ENCODE results near the gene PUS7. TPM values are rescaled to one million over a fixed set of nuclear protein-coding genes. Genes with fewer than 3 reads are reported as not detected.
"Not testable (repeated sequence)": the region's sequence is repeated elsewhere in the genome, so short reads cannot be mapped to it uniquely, and the experiment has no call there.

The PUS7 gene
- total RNA-seq, 1 donor from 2014 or later = 5.3 TPM

- no peak for DNase-seq (ENCODE audit: low spot score)
These were observed 25.6 kb downstream of the PUS7 start for GRCh38 chr7:105496521-105496920.

- peak; percentile 26 for DNase-seq (ENCODE audit: low spot score)
These were observed 28.2 kb downstream of the PUS7 start for GRCh38 chr7:105493923-105494315.

DNA sequence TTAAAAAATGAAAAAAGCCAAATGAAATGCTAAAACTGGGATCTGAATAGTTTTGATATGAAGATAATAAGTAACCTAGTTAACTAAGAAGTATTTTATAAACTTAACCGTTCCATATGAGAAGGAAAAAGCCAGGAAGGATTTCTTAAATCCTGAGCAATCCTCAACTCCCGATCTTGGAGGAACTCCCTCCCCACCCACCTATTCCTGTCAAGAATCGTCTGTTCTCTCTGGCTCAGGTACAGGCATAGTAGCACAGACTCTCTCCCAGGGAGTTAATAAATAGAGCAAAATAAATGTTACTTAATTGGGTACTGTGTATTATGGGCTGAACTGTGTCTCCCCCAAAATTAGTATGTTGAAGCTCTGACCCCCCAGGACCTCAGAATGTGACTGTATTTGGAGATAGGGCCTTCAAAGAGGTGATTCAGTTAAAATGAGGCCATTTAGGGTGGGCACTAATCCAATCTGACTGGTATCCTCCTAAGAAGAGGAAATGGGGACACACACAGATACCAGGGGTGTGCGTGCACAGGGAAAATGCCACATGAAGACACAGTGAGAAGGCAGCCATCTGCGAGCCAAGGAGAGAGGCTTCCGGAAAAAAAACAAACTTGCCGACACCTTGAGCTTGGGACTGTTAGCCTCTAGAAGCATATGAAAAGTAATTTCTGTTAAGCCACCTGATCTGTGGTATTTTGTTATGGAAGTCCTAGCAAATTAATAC is 28.7 kb downstream of the PUS7 start:
- no peak for DNase-seq (ENCODE audit: low spot score)

DNA sequence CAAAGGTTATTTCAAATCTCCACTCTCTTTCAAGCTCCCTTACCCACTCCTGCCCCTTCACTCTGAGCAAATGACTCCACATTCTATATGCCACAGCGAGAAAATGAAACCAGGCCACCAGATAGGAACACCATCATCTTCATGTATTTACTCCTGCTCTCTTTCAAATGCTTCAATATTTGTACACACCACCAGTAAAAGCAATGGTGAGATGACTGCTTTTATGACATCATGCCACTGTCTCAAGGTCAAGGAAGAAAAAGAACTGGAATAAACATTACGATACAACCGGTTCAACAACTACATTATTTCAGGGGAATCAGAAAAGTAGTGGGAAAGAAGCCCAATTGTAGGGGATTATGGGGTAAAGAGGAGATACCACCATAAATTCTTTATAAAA is 32.7 kb downstream of the PUS7 start:
- DNase-seq (ENCODE audit: low spot score) = no peak

DNA sequence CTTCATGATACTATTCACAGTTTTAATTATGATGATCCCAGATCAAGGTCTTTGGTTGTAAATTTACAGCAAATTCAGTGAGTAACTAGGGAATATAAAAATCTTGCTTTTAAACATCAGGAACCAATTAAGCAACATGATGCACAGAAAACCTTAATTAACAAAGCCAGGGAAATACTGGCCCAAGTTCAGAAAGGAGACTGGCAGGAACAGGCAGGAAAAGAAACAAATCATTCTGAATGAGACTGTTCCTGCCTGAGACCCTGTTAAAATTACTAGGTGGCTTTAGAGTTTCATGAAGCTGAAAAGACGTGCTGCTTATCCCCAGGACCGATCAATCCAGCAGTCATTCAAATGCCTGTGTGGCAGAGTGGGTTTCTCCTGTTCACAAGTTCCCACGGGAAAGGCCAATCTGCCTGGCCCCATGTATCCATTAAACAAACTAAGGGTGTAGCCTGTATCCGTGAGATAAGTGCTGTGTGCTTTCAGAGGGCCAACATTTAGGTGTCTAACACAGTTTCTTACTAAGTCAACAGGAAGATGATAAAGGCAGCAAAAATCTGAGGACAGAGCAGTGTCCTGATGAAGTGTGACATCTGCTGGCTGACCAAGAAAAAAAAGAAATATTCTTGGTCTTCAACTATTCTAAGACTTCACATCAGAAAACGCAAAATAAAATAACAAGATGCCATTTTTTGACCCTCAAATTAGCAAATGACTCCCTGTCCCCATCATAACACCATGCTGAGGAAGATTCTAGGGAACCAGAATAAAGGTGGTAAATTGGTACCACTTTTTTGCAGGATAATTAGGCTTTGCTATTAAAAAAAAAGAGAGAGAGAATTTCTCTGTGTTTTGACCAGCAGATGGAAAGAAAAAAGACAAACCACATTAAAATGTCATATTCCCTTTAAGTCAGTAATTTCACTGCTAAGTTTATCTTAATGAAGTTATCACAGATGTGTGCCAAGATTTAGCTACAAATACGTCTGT is 34.2 kb downstream of the PUS7 start:
- DNase-seq (ENCODE audit: low spot score) = no peak

GRCh38 chr7:105480931-105481330 is 41.1 kb downstream of the PUS7 start:
- DNase-seq (ENCODE audit: low spot score) = no peak

DNA sequence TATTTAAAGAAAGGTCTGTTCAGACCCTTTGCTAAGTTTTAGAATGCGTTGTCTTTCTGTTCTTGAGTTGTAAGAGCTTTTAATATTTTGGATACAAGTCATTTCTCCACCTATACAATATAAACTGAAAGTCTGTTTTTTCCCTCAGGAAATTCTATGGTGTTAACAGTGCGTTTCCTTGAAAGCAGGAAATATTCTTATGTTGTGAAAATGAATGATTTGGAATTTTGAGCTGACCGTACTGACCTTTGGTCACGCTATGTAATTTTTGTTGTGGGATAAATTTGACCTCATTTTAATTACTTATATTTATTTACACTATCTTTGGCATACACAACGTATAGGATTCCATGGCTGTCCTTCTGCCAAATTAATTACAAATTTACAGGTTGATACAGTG is 43.5 kb downstream of the PUS7 start:
- DNase-seq (ENCODE audit: low spot score) = no peak

- no peak for DNase-seq (ENCODE audit: low spot score)
These were observed 44.2 kb downstream of the PUS7 start for GRCh38 chr7:105477908-105478307.

GRCh38 chr7:105474045-105474444 is 48.0 kb downstream of the PUS7 start:
- DNase-seq (ENCODE audit: low spot score) = no peak

- peak; percentile 29 for DNase-seq (ENCODE audit: low spot score)
These were observed 48.9 kb downstream of the PUS7 start for GRCh38 chr7:105473163-105473562.

GRCh38 chr7:105470846-105471245 is 51.2 kb downstream of the PUS7 start:
- DNase-seq (ENCODE audit: low spot score) = no peak

DNA sequence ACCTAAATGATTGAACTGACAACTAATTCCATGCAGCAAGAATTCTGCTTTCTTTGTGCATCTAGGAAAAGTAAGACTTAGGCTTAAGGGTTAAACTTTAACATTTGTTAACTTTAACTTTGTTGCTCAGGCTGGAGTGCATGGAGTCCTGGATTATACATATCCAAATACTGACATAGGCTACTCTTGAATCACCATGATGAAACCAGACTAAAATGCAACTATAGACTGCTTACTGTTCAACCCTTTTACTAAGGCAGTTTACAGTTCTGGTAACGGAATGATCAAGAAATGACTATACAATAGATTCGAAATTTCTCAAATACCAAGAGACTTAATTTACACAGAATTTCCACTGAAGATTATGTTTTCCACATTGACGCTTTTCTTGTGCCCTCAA is 52.0 kb downstream of the PUS7 start:
- no peak for DNase-seq (ENCODE audit: low spot score)

- DNase-seq (ENCODE audit: low spot score) = no peak
These were observed 59.2 kb downstream of the PUS7 start for GRCh38 chr7:105462765-105463420.

DNA sequence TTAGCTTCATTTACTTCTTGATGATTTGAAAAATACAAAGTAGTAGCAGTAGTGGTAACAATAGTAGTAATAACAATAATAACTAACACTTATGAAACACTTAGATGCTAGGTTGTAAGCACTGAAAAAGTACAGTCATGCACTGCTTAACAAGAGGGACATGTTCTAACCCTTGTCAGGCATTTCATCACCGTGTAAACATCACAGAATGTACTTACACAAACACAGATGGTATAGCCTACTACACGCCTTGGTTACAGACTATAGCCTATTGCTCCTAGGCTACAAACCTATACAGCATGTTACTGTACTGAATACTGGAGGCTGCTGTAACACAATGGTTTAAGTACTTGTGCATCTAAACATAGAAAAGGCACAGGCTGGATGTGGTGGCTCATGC is 60.6 kb downstream of the PUS7 start:
- no peak for DNase-seq (ENCODE audit: low spot score)

DNA sequence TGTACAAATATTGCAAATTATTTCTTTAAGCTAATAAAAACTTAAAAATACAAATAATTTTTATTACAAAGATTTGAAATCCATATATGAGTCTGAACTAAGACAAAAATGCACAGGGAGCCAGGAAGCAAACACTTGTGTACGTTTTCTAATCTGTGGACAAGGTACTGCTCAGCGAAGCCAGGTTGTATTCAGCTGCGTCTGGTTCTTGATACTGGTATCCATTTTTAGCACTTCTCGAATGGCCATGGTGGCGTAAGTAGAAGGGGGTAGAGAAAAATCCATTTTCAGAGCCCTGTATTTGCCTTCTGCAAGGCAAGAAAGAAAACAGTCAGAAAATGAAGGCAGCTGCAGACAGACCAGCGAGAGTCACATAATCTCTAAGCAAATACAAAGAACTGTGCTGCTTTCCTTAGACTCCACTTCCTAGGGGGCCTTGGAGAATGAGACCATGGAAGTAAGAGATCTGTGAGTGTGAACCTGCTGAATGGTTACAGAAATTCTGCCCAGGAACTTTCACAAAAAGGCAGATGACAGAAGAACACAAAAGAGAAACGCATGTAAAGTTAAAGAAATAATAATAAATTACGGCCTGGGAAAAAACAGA is 64.3 kb downstream of the PUS7 start:
- DNase-seq (ENCODE audit: low spot score) = no peak

- DNase-seq (ENCODE audit: low spot score) = no peak
These were observed 67.2 kb downstream of the PUS7 start for GRCh38 chr7:105454921-105455320.

GRCh38 chr7:105454095-105454747 is 67.8 kb downstream of the PUS7 start:
- DNase-seq (ENCODE audit: low spot score) = no peak

GRCh38 chr7:105452085-105452484 is 70.0 kb downstream of the PUS7 start:
- DNase-seq (ENCODE audit: low spot score) = no peak

- DNase-seq (ENCODE audit: low spot score) = not testable (repeated sequence)
These were observed 71.2 kb downstream of the PUS7 start for GRCh38 chr7:105450870-105451269.

DNA sequence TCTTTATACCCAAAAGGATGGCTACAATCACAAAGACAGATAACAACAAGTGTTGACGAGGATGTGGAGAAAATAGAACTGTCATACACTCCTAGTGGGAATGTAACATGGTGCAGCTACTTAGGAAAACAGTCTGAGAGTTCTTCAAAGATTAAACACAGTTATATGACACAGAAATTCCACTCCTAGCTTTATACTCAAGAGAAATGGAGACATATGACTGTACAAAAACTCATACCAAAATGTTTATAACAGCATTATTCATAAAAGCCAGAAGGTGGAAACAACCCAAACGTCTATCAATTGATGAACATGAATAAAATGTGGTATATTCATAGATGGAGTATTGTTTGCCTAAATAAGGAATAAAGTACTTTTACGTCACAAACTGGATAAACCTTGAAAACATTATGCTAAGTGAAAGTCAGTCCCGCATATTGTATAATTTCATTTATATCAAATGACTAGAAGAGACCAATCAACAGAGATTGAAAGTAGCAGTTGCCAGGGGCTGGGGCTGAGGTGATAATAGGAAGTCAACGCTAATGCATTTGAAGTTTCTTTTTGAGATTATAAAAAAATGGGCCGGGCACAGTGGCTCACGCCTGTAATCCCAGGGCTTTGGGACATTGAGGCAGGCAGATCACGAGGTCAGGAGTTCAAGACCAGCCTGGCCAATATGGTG is 71.8 kb downstream of the PUS7 start:
- DNase-seq (ENCODE audit: low spot score) = no peak

GRCh38 chr7:105448181-105448580 is 73.9 kb downstream of the PUS7 start:
- DNase-seq (ENCODE audit: low spot score) = no peak

All from mucosa of gallbladder (tissue), 1 donor.